OCI-LY7 (cell line): ENCODE measurements around the gene PAK5. TPM values are rescaled to one million over a fixed set of nuclear protein-coding genes. Genes with fewer than 3 reads are reported as not detected.

ENCODE experiments used
- BruUV-seq: library from RNA; stranded (reverse); fragments of 400-500 nt; replicated peaks from 2 replicates; lab custom pipeline; 2021; lab: Mats Ljungman, UMichigan
- CTCF ChIA-PET: fragments of 300-600 bp; sonication (Branson Sonifier 250); formaldehyde crosslinking; loops from one replicate; lab custom pipeline; 2022; ENCODE audit warnings: antibody characterized with exemption; ENCODE audit not compliant: unreplicated experiment; lab: Charles Lee
- POLR2A ChIA-PET: fragments of 300-600 bp; sonication (Branson Sonifier 250); formaldehyde crosslinking; loops from one replicate; lab custom pipeline; 2022; ENCODE audit warnings: antibody characterized with exemption; lab: Charles Lee
- DNase-seq: peaks from one replicate; pipeline ENCODE4 v3.0.0-alpha.2; 2015; ENCODE audit warnings: low spot score
- H2AFZ ChIP-seq: fragments of 200-600 bp; sonication (generic), shearing (Covaris generic); 2 replicates; pipeline ENCODE4 v1.6.1; 2014; ENCODE audit warnings: mild to moderate bottlenecking, antibody characterized with exemption, low read length, moderate library complexity
- H3K27ac ChIP-seq: fragments of 200-600 bp; sonication (generic); 2 replicates; pipeline ENCODE4 v1.5.1; 2014; ENCODE audit warnings: mixed run types, low read depth, mild to moderate bottlenecking, moderate library complexity, low read length, inconsistent platforms; ENCODE audit not compliant: poor library complexity, severe bottlenecking
- H3K36me3 ChIP-seq: fragments of 200-600 bp; sonication (generic); 2 replicates; pipeline ENCODE4 v1.6.1; 2014; ENCODE audit warnings: mild to moderate bottlenecking, antibody characterized with exemption, low read length, moderate library complexity, mixed read lengths; ENCODE audit not compliant: insufficient read depth
- H3K4me1 ChIP-seq: fragments of 200-600 bp; sonication (generic); 2 replicates; pipeline ENCODE4 v1.5.1; 2014; ENCODE audit warnings: mild to moderate bottlenecking, low read length; ENCODE audit not compliant: insufficient read depth, poor library complexity, severe bottlenecking
- H3K4me2 ChIP-seq: fragments of 200-600 bp; sonication (generic); 2 replicates; pipeline ENCODE4 v1.6.1; 2014; ENCODE audit warnings: mild to moderate bottlenecking, low read length
- H3K4me3 ChIP-seq: fragments of 200-600 bp; sonication (generic); 2 replicates; pipeline ENCODE4 v1.5.1; 2014; ENCODE audit warnings: mild to moderate bottlenecking, low read depth, low read length; ENCODE audit not compliant: poor library complexity, severe bottlenecking
- H3K79me2 ChIP-seq: fragments of 200-600 bp; sonication (generic); 2 replicates; pipeline ENCODE4 v1.6.1; 2016; ENCODE audit warnings: low read depth, mild to moderate bottlenecking, low read length, moderate library complexity, mixed read lengths; ENCODE audit not compliant: insufficient read depth
- H3K9me2 ChIP-seq: fragments of 200-600 bp; sonication (generic); 2 replicates; pipeline ENCODE4 v1.6.1; 2016; ENCODE audit warnings: mild to moderate bottlenecking, low read length, mixed read lengths; ENCODE audit not compliant: insufficient read depth
- H3K9me3 ChIP-seq: fragments of 200-600 bp; sonication (generic); 2 replicates; pipeline ENCODE4 v1.6.1; 2014; ENCODE audit warnings: mild to moderate bottlenecking, mixed run types, low read length, mixed read lengths
- H4K20me1 ChIP-seq: fragments of 200-600 bp; sonication (generic); 2 replicates; pipeline ENCODE4 v1.6.1; 2014; ENCODE audit warnings: mild to moderate bottlenecking, antibody characterized with exemption, low read length, moderate library complexity, mixed read lengths; ENCODE audit not compliant: insufficient read depth
- EZH2phosphoT487 ChIP-seq: fragments of 200-600 bp; sonication (generic); IDR thresholded peaks from 2 replicates; pipeline ENCODE4 v1.6.1; 2018; ENCODE audit warnings: low read depth, borderline replicate concordance, mild to moderate bottlenecking, mixed run types, antibody characterized with exemption, low read length, moderate library complexity, mixed read lengths
- intact Hi-C: fragments of 100-400 bp; cut with micrococcal nuclease; formaldehyde crosslinking; loops from one replicate; pipeline ENCODE4 v1.10.0; 2022; ENCODE audit not compliant: unreplicated experiment
- total RNA-seq, 2 experiments: library from RNA; depleted of rRNA in 1 of 2; stranded (reverse); fragments of >200 nt in 1 of 2; shearing (Covaris generic) in 1 of 2; gene quantifications; 2 replicates each; pipeline ENCODE4 v1.2.3, GENCODE V29; 2014 to 2022
- TF ChIP-seq, protein P1 (sequence below): fragments of 200-600 bp; sonication (generic); conservative IDR thresholded peaks from 2 replicates; pipeline ENCODE4 v1.5.1; 2014; ENCODE audit warnings: mild to moderate bottlenecking, antibody characterized with exemption, low read length, moderate library complexity, mixed read lengths

PAK5 gene
- total RNA-seq, 2 experiments from 2014 or later, result not detected

DNA sequence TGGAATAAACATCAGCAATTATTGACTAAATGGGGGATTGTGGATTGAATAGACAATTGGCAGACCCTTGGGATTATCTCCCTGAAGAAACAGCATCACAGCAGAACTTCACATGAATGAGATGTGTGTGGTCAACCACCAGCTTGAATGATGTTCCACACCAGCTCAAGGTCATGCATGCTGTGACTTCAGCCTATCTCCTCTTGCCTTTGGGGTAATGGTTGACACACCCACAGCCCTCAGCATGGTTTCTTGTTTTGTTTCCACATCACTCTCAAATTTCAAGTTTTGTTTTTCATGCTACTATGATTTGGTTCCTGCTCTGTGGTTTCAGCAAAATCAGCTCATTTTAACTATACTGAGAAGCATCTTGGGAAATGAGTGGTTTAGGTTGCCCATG is 94.3 kb downstream of the PAK5 start:
- Histone ChIP-seq H3K4me3 (no peak overlapping the region), H3K27ac (no peak overlapping the region), H3K4me1 (no peaks in the 10 kb centered on the region), H3K9me3 (no peaks in the 10 kb centered on the region), H2AFZ (no peak overlapping the region), H4K20me1 (no peaks in the 10 kb centered on the region), H3K4me2 (no peak overlapping the region), H3K9me2 (no peaks in the 10 kb centered on the region), H3K36me3 (no peaks in the 10 kb centered on the region), H3K79me2 (no peaks in the 10 kb centered on the region)
- BruUV-seq, result no TSS peak
- TF ChIP-seq EZH2phosphoT487, result no peak
- CTCF ChIA-PET, result no interaction called here
- no peak for DNase-seq
- POLR2A ChIA-PET, result interaction anchor here (0.8 to 1.2 kb wide), 4 partner anchors 12 to 236 kb away, joined by 3 to 4 read pairs (median 3); no protein-coding TSS in a partner anchor
- intact Hi-C loops, result no loop called here

- Histone ChIP-seq H3K36me3 (no peaks in the 10 kb centered on the region), H3K27ac (no peak overlapping the region), H3K4me2 (no peak overlapping the region), H3K9me2 (no peaks in the 10 kb centered on the region), H3K4me1 (no peaks in the 10 kb centered on the region), H3K79me2 (no peaks in the 10 kb centered on the region), H2AFZ (no peak overlapping the region), H4K20me1 (no peaks in the 10 kb centered on the region), H3K4me3 (no peak overlapping the region), H3K9me3 (no peaks in the 10 kb centered on the region)
- ChIA-PET POLR2A (interaction anchor here (0.9 to 1.2 kb wide), 3 partner anchors 13 to 35 kb away, joined by 3 to 4 read pairs (median 3); no protein-coding TSS in a partner anchor), CTCF (no interaction called here)
- intact Hi-C loops, result no loop called here
- DNase-seq, result no peak
- no TSS peak for BruUV-seq
- TF ChIP-seq, protein P1, sequence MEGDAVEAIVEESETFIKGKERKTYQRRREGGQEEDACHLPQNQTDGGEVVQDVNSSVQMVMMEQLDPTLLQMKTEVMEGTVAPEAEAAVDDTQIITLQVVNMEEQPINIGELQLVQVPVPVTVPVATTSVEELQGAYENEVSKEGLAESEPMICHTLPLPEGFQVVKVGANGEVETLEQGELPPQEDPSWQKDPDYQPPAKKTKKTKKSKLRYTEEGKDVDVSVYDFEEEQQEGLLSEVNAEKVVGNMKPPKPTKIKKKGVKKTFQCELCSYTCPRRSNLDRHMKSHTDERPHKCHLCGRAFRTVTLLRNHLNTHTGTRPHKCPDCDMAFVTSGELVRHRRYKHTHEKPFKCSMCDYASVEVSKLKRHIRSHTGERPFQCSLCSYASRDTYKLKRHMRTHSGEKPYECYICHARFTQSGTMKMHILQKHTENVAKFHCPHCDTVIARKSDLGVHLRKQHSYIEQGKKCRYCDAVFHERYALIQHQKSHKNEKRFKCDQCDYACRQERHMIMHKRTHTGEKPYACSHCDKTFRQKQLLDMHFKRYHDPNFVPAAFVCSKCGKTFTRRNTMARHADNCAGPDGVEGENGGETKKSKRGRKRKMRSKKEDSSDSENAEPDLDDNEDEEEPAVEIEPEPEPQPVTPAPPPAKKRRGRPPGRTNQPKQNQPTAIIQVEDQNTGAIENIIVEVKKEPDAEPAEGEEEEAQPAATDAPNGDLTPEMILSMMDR, result no peak
- no peak for TF ChIP-seq EZH2phosphoT487
Observed at GRCh38 chr20:9743871-9744270, 95.0 kb downstream of the PAK5 start.

- intact Hi-C loops, result no loop called here
- Histone ChIP-seq H3K4me2 (no peak overlapping the region), H3K79me2 (no peaks in the 10 kb centered on the region), H3K4me3 (no peak overlapping the region), H2AFZ (no peak overlapping the region), H3K9me2 (no peaks in the 10 kb centered on the region), H3K36me3 (no peaks in the 10 kb centered on the region), H3K27ac (no peak overlapping the region), H3K9me3 (no peaks in the 10 kb centered on the region), H3K4me1 (no peaks in the 10 kb centered on the region), H4K20me1 (no peaks in the 10 kb centered on the region)
- POLR2A ChIA-PET, result no interaction called here
- no TSS peak for BruUV-seq
- no peak for DNase-seq
- no peak for TF ChIP-seq EZH2phosphoT487
- TF ChIP-seq, protein P1, result no peak
- CTCF ChIA-PET, result no interaction called here
Observed at GRCh38 chr20:9742821-9743220, 96.1 kb downstream of the PAK5 start.
